HK-2 (cell line): ENCODE data around the gene OXGR1.
"Not testable (repeated sequence)": the region's sequence is repeated elsewhere in the genome, so short reads cannot be mapped to it uniquely, and the experiment has no call there.

Experiments used
- DNase-seq: peaks from one replicate; pipeline ENCODE4 v3.0.0-alpha.2; 2018; ENCODE audit not compliant: unreplicated experiment

Gene OXGR1

DNA sequence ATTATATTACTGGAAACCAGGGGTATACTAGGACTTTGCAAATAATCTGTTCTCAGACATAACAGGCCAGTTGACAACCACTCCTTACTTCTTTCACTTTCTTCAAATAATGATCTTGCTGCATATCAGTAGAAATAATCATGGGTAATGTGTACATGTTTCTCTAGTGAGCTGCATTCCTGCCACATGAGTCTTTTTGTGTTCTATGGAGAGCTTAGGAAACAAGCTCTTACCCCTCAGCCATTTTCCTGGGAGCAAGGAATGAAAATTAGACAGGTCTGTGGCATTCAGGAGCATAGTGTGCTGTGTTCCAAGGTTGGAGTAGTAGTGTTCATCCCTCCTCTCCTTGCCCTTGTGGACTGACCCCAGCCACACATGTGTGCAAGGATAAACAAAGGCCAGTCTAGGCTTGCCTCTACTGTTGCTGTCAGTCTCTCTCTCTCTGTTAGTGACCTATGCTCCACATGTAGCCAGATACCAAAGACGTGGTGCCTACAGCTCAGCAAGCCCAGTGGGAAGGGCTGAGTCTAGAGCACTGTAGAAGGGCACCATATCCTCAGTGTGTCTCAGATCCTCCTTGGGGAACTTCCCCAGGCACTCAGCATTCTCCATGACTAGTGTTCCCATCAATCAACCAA is 11.5 kb upstream of the OXGR1 start:
- no peak for DNase-seq

DNA sequence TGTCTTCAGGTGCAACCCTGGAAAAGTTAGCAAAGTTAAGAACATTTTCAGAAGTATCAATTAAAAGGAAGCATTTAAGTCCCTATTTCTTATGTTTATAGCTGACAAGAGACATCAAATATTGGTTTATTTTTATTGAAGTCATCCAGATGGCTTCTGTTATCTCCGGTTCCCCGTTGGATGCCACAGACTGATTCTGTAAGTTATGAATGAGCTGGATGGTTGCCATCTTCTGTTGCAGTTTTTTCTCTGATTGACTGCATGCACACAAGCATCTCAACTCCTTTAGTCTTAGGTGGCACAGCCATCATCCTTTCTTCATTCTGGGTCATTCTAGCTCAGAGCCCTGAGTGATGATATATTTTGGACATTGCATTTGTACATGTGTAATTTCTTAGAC is 10.6 kb upstream of the OXGR1 start:
- no peak for DNase-seq

DNA sequence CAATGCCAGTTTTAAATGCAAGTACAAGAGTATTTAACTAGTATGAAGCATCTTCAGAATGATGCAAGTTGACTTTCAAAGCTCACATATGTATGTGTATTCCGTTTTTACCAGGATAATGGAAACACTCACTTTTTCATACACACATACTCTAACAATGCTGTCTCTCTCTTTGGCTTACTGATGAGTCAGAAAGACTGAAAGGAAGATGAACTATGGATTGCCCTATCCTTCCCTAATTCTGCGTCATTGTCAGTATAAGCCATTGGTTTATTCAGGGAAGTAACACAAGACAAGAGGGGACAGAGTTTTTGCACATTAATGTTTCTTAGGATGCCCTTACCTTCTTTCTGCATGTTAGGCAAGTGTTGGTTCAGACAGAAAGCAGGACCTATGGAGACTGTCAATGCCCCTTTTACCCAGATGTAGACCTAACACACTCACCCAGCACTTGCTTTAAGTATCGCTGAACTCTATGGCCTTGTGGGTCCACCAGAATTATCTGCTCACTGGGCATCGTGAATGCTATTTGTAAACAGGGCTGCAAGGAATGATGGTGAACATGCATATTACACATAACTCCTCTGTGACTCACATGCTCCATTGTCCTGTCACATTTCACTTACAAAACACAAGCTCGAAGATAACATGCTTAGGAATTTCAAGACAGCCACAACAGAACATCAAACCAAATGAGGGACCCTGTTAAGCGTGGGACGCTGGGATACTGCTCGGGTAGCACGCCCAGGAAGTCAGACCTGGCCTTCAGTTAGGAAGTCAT is 10.0 kb upstream of the OXGR1 start:
- no peak for DNase-seq

DNA sequence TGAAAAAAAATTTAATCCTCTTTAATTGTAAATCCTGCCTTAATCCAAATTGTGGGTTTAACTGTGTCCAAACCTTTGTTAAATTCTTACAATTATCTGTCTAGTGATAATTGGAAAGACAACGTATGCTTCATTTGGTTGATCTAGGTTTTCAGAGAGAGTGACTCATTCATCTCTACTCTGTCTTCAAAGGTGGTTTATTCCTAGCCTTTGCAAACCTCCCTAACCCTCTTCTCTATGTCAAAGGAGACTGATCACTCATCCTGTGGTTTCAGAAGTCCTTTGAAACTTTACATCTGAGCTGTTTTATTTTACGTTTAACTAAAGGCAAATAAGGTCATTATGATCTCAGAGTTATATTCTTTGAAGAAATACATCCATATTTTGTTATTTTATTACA is 8.8 kb upstream of the OXGR1 start:
- no peak for DNase-seq

DNA sequence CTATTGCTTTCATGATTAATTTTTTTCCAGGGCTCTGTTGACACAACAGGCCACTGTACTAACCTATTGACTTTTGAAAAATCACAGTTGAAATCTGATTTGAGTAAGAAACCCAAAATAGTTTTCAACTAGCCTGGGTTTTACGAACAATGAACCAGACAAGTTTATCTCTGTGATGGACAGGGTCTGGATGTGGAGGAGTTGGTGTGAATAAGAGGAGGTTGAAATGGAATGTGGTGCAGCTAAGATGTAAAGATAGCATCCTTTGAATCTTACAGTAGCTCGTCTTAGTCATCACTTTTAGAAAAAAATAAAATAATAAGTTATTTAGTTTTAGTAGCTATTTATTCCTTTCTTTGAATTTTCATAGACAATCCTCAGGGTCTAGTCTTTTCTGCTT is 8.3 kb upstream of the OXGR1 start:
- DNase-seq, result no peak

DNA sequence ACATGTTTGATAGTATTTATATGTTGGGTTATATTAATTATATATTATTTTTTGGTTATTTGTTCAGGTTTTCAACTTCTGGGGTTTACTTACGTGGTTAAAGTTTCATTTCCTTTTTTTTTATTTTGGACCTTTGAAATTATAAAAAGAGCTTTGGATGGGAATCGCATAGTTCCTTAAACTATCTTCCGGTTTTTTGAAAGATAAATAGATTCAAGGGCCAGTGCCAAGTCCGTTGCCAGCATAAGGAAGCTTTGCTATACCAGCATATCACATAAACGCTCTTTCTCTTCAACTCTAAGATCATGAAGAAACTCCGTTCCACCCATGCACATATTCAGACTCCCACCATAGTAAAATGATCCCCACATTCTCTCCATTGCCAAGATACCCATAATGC is 7.4 kb upstream of the OXGR1 start:
- no peak for DNase-seq

DNA sequence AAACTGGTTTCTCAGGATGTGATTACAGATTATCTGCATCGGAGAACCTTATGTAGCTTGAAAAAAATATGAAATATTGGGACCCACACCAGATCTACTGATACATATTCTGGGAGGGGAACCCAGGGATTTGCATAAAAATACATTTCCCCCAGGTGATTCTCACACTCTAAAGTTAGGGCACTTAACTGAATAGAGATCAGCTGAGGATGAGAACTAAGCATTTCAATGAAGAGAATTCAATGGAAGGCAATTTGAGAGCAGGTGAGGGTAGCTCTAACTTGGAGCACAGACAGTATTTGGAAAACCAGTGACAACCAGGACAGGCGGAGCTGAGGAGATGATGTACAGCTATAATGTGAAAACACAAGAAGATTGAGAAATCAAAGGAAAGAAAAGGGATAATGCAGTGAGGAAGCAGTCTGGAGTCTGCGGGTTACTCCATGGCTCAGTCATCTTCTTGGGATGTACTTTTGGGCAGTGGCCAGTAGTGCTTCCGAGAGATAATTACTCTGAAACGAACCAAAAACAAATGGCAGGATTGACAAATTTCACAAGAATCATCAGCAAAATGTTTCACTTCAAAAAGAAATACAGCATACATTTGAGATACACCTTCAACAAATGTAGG is 6.1 kb upstream of the OXGR1 start:
- DNase-seq, result no peak

DNA sequence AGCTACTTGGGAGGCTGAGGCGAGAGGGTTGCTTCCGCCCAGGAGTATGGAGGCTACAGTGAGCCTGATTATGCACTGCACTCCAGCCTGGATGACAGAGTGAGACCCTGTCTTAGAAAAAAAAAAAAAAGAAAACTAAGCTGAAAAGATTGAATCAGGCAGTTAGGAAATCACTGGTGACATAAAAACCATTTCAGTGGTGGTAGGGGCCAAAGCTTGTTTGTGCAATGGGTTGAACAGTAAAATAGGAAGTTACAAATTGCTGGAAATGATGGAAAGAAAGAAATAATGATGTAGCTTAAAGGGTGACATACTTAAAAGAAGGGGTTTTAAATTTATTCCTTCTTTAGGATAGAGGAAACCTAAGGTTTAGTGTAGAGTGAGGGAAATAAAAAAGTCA is 4.8 kb upstream of the OXGR1 start:
- DNase-seq, result no peak

DNA sequence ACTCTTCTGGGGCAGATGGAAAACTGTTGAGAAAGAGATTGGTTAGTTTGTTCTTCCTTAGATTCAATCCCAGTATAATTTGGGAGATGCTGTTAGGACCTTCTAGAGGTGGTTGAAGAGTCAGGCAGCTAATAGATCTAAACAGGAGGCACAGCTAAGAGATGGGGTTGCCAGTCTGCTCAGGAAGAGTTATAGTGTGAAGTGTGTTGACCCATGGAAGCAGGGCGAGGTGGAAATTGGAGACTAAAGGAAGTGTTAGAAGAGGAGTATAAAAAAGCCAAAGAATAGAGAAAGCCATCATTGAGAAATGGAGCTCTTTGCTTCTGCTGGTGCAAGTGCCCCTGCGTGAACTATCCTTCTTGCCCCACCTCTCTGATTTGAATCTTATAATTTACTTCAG is 3.8 kb upstream of the OXGR1 start:
- DNase-seq, result no peak

DNA sequence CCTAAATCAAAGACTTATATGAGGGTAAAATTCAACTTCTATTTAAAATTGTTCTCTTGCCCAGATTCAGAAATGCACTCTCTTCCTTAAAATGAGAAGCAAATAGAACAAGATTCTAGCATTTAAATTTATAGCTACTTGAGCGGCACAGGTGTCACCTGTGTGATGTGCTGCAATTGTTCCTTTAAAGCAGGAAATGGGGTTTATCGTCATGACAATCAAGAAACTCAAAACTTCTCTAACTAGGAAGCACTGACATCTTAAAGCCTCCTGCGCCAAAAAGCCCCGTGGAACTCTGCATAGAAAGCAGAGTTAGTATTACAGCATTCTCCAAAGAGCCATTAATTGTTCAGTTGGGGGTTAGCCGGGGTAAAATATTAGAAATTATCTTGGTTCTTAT is 2.6 kb upstream of the OXGR1 start:
- DNase-seq, result no peak

DNA sequence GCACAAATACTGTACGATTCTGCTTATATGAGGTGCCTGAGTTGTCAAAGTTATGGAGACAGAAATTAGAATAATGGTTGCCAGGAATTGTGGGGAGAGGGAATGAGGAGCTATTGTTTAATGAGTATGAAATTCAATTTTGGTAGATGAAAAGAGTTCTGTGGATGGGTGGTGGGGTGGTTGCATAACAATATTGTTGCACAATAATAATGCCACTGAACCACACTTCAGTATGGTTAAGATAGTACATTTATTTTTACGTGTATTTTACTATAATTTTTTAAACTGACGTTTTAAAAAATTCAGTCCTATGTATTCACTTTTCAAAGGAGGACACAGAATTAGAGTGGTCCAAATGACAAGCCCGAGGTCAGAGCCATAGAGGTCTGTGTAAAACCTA is 1.8 kb upstream of the OXGR1 start:
- DNase-seq, result no peak

DNA sequence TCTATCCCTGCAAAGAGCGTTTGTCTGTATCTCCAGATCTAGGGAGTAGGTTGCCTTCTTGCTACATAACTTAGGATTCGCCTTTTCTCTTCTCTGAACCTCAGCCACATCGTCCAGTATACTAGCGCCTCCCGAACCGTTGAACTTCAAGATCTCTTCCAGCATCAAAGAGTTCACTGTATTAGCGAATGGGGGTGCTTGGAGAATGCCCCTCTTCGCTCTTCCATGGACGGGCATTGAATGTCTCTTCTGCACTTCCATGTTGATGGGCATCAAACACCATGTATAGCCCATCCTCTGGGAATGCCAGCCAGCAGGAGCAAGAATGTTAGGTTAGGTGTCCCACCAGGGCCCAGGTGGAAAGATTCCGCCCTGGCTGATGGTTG is 575 bp upstream of the OXGR1 start:
- no peak for DNase-seq

DNA sequence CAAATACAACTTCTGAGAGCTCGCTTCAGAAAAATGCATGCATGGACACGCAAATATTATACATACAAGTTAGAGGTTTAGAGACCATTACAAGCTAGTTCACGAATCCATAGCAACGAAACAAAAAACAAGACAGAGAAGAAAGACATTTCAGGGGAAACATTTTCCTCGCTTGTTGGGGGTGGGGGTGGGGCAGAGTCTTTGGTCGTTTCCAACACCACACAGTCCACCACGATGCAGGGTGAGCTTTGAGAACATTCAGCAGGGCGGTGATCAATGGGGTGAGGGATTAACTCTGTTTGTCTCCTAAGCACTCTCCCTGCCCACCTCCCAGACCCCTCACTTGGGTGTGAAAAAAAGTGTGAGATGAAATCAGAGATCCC is 651 bp downstream of the OXGR1 start:
- no peak for DNase-seq

DNA sequence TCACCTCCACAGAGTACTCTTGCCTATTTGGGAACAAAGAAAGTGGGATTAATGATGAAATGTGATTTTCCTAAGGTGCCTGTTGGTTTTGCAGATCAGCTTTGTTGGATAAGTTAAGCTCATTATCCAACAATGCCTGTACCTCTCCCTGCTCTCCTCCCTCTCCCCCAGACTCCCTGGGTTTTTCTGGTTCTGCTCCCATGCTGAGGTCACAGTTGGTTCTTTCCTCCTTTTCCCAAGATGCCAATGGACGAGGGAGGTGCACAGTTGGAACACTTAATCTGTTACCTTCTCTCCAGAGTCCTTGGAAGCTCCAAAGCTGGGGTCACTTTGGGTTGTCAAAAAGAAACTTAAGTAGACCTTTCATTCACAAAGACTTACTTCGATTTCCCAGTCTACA is 1.6 kb downstream of the OXGR1 start:
- DNase-seq, result no peak

DNA sequence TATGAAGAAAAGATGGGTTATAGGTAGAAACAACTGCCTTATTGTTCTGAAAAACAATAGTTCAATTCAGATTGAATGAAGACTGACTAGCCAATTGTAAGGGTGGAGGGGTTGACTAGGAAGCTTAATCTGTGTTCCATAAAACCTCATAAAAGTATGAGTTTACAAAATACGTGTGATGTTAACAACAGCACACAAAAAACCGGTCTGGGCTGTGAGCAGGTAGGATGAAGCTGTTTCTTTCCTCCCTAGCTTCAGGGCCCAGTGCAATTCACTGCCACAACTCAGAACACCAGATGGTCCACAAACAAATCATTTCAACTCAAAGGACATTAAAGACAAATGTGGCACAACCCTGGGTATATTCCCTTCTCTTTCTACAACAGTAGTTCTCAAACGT is 3.2 kb downstream of the OXGR1 start:
- no peak for DNase-seq

DNA sequence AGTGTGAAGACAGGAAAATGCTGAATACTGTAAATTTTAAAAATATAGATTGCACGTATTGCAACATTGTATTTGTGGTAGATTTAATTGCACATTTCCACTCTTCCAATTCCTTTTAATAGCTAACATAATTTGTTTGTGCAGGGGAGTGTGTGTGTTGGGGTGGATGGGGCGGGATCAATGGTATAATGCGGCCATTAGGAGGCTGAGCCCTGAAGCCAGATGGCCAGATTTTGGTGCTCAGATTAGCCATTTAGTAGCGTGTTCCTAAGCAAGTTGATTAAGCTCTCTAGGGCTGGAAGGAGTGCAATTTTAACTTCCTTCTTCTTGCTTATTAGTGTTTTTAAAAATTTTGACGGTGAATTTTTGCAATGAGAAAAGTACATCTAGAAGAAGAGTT is 5.8 kb downstream of the OXGR1 start:
- DNase-seq, result no peak

DNA sequence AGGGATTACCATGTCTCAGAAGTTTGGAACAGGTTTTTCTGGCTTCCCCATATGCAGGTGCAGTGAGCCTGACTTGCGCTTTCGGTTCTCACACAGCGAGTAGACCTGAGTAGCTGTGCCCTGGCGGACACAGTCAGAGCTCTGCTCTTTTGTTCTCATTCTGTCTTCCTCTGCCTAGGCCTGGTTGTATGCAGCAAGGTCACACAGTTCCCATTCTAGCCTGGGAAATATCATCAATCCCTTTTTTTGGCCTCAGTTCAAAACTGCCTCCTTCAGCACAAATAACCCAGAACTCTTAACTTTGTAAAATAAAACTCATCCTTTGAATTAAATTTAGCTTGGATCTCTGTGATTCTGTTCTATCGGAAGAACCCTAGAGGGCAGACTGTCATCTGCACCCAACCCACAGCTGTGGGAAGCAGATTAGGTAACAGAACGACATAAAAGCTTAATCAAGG is 10.2 kb downstream of the OXGR1 start:
- no peak for DNase-seq

DNA sequence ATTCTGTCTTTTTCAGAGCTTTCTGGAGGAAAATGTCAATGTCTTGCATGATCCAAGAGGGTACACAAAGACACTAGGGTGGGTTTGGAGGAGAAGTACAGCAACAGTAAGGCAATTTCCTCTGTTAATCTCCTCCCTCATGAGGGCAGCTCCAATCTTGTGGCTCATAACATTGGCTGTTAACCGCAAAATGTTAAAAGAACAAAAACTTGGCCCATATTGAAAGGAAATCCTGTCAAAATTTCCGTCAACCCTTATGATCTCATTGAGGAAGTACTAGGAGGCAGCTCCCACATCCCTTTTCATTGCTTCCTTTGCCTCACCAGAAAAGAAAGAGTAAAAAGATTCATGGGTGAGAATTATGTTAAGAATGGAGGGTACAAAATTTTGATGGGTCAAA is 11.6 kb downstream of the OXGR1 start:
- DNase-seq, result no peak

DNA sequence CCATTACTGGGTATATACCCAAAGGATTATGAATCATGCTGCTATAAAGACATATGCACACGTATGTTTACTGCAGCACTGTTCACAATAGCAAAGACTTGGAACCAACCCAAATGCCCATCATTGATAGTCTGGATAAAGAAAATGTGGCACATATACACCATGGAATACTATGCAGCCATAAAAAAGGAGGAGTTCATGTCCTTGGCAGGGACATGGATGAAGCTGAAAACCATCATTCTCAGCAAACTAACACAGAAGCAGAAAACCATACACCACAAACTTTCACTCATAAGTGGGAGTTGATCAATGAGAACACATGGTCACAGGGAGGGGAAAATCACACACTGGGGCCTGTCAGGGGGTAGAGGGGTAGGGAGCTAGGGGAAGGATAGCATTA is 14.4 kb downstream of the OXGR1 start:
- not testable (repeated sequence) for DNase-seq

DNA sequence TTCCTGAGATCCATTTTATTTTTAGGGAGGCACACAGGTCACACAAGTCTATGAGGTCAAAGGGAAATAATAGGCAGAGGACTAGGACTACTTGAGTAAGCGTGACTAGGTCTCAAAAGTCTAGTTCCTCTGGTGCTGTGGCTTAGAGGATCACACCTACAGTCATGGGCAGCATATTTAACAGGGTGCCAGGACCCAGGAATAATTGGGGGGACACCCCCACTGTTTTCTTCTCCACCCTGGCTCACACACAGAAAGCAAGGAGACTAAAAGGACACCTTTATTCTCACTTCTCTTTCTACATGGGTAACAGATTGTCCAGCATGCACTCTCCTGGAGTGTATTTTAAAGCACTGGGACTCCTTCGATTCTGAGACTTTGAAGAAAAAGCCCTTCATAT is 26.2 kb downstream of the OXGR1 start:
- no peak for DNase-seq

DNA sequence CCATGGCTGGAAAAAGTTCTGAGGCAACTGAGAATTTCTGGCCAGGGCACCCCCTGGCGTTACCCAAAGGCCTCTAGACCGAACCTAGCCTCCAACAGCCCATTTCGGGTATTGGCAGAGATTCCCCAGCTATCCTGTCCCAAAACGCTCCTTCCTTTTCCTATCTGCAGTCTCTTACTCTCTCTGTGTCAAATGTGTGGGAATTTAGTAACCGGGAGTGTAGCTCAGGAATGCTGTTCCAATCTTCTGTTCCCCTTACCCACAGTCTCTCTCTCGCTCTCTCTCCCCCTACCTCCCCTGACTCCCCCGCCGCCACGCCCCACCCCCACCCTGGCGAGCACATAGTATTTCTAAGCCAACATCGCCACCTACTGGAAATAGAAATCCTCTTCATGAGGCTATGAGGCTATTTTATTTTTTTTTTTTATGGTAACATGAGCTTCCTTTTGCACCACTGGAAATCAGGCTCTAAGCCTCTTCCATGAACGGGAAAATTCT is 27.0 kb downstream of the OXGR1 start:
- no peak for DNase-seq

DNA sequence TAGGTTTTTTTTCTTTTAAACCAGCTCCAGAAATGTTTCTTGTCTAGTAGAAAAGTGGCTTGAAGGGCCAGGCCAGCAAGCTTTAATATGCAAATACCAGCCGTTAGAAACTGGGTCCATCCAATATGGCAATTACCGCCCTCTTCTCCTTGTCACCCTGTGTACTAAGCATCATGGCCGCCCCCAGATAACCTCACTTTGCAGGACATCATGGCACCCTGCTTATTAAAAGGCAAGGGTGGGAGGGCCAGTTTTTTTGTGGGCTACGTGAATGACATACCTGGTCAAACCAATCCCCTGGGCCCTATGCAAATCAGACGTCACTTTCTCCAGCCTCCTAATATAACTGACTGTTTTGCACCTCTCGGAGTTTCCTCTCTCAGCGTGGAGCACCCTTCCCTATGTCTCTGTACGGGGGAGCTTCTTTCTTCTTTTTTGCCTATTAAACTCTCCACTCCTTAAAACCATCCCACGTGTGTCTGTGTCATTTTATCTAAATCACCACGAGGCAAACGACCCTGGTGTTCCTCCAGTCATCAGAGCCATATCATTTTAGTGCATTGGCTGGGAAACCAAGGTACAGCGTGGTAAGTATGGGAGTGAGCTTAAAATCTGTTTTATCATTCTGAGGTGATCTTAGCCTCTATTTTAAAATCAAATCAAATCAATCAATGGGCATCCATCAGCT is 27.7 kb downstream of the OXGR1 start:
- no peak for DNase-seq
